ENCODE measurements around the gene IFITM10.

IFITM10 gene

GRCh38 chr11:1736447-1736992, 13.9 kb downstream of the IFITM10 start:
- no peak for DNase-seq

- no peak for DNase-seq
Measured at GRCh38 chr11:1735271-1735670, 15.1 kb downstream of the IFITM10 start.

- DNase-seq, result no peak
Measured at GRCh38 chr11:1734641-1735081, 15.7 kb downstream of the IFITM10 start.

- DNase-seq, result no peak
Measured at GRCh38 chr11:1733716-1734640, 16.4 kb downstream of the IFITM10 start.

- DNase-seq, result no peak
Measured at GRCh38 chr11:1733009-1733715, 17.2 kb downstream of the IFITM10 start.

- no peak for DNase-seq
Measured at GRCh38 chr11:1732418-1733008, 17.9 kb downstream of the IFITM10 start.

- no peak for DNase-seq
Measured at GRCh38 chr11:1731451-1732059, 18.8 kb downstream of the IFITM10 start.

- DNase-seq, result no peak
Measured at GRCh38 chr11:1730059-1730629, 20.3 kb downstream of the IFITM10 start.

- no peak for DNase-seq
Measured at GRCh38 chr11:1729692-1730011, 20.7 kb downstream of the IFITM10 start.

- DNase-seq, result peak; percentile 37
Measured at GRCh38 chr11:1728931-1729691, 21.3 kb downstream of the IFITM10 start.

GRCh38 chr11:1728301-1728700, 22.1 kb downstream of the IFITM10 start:
- no peak for DNase-seq

- DNase-seq, result no peak
Measured at GRCh38 chr11:1727861-1728260, 22.5 kb downstream of the IFITM10 start.

GRCh38 chr11:1727096-1727690, 23.2 kb downstream of the IFITM10 start:
- no peak for DNase-seq

GRCh38 chr11:1719781-1720180, 30.6 kb downstream of the IFITM10 start:
- DNase-seq, result no peak

- no peak for DNase-seq
Measured at GRCh38 chr11:1718326-1718725, 32.1 kb downstream of the IFITM10 start.

- DNase-seq, result no peak
Measured at GRCh38 chr11:1717745-1718144, 32.6 kb downstream of the IFITM10 start.

GRCh38 chr11:1714908-1715885, 35.2 kb downstream of the IFITM10 start:
- peak; percentile 46 for DNase-seq

GRCh38 chr11:1708716-1709115, 41.7 kb downstream of the IFITM10 start:
- no peak for DNase-seq

- no peak for DNase-seq
Measured at GRCh38 chr11:1707751-1708150, 42.6 kb downstream of the IFITM10 start.
